GDM1 (cell line): ENCODE measurements around the gene AFP.
"Not testable (repeated sequence)": the region's sequence is repeated elsewhere in the genome, so short reads cannot be mapped to it uniquely, and the experiment has no call there.

Experiments
- DNase-seq: peaks from one replicate; lab custom pipeline; 2025; lab: John Stamatoyannopoulos, UW

AFP gene

GRCh38 chr4:73435984-73436383, at the start of gene AFP:
Gene AFP, plus strand, starts transcription at chr4:73436221. Its CDS starts 42 bp downstream, at chr4:73436263.
- no peak for DNase-seq

- DNase-seq: no peak
These were observed 48.5 kb upstream of the AFP start for GRCh38 chr4:73387552-73387951.

DNA sequence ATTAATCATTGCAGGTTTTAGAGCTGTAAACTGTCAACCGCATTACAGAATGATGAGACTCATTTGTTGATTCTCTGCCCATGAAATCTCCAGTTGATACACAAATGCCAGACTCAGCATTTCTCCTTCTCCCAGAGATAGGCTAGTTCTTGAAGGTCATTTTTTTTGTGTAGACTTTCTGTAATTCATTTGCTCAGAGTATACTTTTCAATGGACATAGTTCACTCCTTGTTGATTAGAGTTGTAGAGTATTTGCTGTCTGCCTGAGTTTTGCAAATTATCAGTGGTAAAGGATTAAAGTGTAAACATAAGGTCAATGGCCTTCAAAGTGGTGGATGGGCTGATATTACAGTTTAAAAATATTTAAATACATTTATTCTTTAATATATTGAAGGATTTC, 47.1 kb upstream of the AFP start:
- DNase-seq: no peak

DNA sequence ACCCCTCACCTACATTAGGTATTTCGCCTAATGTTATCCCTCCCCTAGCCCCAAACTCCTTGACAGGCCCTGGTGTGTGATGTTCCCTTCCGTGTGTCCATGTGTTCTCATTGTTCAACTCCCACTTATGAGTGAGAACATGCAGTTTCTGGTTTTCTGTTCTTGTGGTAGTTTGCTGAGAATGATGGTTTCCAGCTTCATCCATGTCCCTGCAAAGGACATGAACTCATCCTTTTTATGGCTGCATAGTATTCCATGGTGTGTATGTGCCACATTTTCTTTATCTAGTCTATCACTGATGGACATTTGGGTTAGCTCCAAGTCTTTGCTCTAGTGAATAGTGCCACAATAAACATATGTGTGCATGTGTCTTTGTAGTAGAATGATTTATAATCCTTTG, 46.4 kb upstream of the AFP start:
- not testable (repeated sequence) for DNase-seq

DNA sequence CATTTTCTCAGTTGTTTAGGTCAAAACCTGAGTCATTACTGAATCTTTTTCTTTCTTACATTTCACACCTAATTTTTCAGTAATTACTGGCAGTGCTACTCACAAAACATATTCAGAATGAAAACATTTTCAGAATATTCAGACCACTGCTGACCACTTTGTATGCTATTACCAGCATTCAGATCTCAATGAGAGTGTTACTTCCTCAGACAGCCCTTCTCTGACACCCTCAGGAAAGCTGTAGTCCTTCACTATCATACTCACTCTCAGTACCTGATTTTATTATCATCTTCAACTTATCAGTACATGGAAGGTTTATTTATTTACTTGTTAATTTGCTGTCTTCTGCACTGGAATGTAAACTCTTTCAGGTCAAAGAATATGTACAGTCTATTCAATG, 44.2 kb upstream of the AFP start:
- no peak for DNase-seq

DNA sequence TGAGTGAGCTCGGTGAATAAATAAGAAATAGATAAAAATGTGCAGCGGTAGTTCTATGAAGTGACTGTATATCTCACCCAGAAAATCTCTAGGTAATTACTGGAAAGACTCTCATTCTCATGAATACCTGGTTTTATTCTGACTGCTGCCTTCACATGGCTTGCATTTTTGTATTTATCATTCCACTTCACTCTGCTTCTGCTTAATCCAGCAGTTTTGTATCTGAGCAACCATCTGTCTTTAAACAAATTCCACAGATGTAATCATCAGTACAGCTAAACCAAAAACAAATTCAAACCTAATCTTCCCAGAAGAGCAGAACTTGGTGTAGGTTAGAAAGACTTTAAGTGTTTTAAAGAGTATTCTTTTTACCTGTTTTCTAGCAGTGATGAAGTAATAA, 43.1 kb upstream of the AFP start:
- no peak for DNase-seq

DNA sequence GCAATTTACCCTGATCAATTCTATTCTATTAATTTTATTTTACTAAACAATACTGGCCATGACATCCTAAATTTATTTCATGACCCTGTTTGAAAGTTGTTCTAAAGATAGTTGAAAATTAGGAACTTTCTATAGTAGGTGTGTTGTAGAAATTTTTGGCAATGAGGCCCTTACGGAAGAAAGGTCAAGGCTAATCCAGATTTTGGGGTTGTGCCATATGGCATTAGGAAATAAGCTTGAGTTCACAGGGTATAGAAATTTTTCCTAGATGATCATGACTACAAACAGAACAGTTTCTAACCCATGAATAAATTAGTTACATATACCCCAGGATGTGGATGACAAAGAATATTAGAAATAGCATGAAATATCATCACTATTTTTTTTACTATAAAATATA, 39.7 kb upstream of the AFP start:
- DNase-seq: no peak

DNA sequence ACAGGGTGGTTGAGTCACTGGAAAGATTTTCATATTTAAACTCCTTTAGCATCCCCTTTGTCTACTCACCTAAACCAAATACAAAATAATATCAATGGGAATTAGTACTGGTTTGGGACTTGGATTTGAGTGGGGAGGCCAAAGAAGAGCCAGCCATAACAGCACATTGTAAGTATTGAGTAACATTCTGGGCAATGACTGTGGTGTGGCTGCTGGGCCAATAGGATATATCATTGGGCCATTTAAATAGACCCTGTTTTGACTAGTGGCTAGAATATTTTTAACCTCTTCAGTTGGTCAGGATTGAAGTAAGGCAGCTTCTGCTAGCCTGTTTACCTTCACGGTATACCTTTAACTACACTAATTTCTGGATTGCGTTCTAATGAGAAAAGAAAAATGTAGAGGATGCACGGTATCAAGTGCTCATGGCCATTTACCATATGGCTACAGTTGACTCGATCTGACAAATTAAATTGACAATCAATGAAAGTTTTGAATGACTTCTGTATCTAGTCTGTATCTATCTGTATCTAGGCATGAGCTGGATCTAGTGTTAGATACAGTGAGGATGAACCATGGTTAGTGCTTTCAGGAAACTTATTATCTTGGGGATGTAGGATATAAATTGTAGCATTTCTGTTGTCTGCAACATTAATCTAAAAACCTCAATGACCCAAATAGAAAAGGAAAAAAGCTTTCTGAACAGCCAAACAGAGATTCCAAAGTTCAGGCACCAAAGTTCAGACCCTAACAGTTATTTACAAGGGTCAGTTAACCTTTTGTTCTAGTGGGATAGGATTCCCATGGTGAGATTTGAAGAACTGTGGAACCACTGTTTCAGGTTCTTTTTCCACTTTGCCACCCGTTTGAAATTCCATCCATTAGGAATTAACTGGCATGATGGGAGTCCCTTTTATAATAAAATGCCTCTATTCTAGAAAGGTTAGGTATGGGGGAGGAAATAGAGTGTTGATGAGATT, 38.7 kb upstream of the AFP start:
- no peak for DNase-seq

DNA sequence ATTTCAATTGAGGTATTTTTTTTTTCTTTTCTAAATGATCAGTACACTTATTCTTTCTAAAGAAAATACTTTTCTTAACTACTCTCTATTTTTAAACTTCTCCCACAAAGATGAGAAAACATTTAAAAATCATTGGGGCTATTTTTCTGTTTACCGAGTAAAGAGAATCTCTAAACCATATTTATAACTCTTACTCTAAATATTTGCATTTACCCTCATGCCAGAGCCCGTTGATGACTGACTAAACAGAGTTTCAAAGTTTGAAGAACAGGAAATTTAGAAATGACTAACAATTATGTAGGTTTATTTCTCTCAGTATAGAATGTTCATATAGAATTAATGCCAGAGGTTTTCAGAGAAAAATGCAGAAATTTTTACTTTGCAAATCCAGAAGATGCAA, 34.6 kb upstream of the AFP start:
- no peak for DNase-seq

DNA sequence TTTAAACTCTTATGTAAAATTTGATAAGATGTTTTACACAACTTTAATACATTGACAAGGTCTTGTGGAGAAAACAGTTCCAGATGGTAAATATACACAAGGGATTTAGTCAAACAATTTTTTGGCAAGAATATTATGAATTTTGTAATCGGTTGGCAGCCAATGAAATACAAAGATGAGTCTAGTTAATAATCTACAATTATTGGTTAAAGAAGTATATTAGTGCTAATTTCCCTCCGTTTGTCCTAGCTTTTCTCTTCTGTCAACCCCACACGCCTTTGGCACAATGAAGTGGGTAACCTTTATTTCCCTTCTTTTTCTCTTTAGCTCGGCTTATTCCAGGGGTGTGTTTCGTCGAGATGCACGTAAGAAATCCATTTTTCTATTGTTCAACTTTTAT, 32.0 kb upstream of the AFP start, which contains the start of gene ALB:
ALB (plus strand) TSS at position 246 of the 400 bp plus-strand sequence; CDS start at position 287, 41 bp downstream.
- DNase-seq: no peak

DNA sequence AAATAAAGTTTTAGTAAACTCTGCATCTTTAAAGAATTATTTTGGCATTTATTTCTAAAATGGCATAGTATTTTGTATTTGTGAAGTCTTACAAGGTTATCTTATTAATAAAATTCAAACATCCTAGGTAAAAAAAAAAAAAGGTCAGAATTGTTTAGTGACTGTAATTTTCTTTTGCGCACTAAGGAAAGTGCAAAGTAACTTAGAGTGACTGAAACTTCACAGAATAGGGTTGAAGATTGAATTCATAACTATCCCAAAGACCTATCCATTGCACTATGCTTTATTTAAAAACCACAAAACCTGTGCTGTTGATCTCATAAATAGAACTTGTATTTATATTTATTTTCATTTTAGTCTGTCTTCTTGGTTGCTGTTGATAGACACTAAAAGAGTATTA, 31.6 kb upstream of the AFP start:
- no peak for DNase-seq

DNA sequence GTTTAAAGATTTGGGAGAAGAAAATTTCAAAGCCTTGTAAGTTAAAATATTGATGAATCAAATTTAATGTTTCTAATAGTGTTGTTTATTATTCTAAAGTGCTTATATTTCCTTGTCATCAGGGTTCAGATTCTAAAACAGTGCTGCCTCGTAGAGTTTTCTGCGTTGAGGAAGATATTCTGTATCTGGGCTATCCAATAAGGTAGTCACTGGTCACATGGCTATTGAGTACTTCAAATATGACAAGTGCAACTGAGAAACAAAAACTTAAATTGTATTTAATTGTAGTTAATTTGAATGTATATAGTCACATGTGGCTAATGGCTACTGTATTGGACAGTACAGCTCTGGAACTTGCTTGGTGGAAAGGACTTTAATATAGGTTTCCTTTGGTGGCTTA, 30.9 kb upstream of the AFP start:
- DNase-seq: no peak

DNA sequence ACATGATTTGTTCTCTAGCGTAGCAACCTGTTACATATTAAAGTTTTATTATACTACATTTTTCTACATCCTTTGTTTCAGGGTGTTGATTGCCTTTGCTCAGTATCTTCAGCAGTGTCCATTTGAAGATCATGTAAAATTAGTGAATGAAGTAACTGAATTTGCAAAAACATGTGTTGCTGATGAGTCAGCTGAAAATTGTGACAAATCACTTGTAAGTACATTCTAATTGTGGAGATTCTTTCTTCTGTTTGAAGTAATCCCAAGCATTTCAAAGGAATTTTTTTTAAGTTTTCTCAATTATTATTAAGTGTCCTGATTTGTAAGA, 29.5 kb upstream of the AFP start:
- DNase-seq: no peak

DNA sequence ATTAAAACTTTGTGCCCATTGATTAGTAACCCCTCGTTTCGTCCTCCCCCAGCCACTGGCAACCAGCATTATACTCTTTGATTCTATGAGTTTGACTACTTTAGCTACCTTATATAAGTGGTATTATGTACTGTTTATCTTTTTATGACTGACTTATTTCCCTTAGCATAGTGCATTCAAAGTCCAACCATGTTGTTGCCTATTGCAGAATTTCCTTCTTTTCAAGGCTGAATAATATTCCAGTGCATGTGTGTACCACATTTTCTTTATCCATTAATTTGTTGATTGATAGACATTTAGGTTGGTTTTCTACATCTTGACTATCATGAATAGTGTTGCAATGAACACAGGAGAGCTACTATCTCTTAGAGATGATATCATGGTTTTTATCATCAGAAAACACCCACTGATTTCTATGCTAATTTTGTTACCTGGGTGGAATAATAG, 28.8 kb upstream of the AFP start:
- DNase-seq: no peak

DNA sequence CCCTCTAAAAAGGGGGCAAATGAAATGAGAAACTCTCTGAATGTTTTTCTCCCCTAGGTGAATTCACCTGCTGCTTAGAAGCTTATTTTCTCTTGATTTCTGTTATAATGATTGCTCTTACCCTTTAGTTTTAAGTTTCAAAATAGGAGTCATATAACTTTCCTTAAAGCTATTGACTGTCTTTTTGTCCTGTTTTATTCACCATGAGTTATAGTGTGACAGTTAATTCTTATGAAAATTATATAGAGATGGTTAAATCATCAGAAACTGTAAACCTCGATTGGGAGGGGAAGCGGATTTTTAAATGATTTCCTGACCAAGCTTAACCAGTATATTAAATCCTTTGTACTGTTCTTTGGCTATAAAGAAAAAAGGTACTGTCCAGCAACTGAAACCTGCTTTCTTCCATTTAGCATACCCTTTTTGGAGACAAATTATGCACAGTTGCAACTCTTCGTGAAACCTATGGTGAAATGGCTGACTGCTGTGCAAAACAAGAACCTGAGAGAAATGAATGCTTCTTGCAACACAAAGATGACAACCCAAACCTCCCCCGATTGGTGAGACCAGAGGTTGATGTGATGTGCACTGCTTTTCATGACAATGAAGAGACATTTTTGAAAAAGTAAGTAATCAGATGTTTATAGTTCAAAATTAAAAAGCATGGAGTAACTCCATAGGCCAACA, 27.7 kb upstream of the AFP start:
- DNase-seq: no peak

- no peak for DNase-seq
These were observed 26.8 kb upstream of the AFP start for GRCh38 chr4:73409012-73409862.

DNA sequence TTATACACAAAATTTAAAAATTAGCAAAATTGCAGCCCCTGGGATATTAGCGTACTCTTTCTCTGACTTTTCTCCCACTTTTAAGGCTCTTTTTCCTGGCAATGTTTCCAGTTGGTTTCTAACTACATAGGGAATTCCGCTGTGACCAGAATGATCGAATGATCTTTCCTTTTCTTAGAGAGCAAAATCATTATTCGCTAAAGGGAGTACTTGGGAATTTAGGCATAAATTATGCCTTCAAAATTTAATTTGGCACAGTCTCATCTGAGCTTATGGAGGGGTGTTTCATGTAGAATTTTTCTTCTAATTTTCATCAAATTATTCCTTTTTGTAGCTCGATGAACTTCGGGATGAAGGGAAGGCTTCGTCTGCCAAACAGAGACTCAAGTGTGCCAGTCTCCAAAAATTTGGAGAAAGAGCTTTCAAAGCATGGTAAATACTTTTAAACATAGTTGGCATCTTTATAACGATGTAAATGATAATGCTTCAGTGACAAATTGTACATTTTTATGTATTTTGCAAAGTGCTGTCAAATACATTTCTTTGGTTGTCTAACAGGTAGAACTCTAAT, 26.0 kb upstream of the AFP start:
- no peak for DNase-seq

DNA sequence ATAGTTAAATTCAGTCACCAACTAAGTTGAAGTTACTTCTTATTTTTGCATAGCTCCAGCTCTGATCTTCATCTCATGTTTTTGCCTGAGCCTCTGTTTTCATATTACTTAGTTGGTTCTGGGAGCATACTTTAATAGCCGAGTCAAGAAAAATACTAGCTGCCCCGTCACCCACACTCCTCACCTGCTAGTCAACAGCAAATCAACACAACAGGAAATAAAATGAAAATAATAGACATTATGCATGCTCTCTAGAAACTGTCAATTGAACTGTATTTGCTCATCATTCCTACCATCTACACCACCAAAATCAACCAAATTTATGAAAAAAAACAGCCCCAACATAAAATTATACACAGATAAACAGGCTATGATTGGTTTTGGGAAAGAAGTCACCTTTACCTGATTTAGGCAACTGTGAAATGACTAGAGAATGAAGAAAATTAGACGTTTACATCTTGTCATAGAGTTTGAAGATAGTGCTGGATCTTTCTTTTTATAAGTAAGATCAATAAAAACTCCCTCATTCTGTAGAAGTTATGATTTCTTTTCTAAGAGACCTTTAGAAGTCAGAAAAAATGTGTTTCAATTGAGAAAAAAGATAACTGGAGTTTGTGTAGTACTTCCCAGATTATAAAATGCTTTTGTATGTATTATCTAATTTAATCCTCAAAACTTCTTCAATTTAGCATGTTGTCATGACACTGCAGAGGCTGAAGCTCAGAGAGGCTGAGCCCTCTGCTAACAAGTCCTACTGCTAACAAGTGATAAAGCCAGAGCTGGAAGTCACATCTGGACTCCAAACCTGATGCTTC, 24.9 kb upstream of the AFP start:
- DNase-seq: no peak

DNA sequence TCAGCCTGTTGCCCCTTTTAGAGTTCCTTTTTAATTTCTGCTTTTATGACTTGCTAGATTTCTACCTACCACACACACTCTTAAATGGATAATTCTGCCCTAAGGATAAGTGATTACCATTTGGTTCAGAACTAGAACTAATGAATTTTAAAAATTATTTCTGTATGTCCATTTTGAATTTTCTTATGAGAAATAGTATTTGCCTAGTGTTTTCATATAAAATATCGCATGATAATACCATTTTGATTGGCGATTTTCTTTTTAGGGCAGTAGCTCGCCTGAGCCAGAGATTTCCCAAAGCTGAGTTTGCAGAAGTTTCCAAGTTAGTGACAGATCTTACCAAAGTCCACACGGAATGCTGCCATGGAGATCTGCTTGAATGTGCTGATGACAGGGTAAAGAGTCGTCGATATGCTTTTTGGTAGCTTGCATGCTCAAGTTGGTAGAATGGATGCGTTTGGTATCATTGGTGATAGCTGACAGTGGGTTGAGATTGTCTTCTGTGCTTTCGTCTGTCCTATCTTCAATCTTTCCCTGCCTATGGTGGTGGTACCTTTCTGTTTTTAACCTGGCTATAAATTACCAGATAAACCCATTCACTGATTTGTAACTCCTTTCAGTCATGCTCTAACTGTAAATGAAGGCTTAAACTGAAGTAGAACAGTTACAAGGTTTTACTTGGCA, 24.1 kb upstream of the AFP start:
- DNase-seq: no peak

DNA sequence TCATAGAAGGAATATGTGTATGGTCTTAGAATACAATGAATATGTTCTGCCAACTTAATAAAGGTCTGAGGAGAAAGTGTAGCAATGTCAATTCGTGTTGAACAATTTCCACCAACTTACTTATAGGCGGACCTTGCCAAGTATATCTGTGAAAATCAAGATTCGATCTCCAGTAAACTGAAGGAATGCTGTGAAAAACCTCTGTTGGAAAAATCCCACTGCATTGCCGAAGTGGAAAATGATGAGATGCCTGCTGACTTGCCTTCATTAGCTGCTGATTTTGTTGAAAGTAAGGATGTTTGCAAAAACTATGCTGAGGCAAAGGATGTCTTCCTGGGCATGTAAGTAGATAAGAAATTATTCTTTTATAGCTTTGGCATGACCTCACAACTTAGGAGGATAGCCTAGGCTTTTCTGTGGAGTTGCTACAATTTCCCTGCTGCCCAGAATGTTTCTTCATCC, 22.7 kb upstream of the AFP start:
- DNase-seq: no peak

- DNase-seq: no peak
These were observed 21.1 kb upstream of the AFP start for GRCh38 chr4:73414936-73415271.
